ENCODE data around the gene PTPDC1.

Gene PTPDC1

DNA sequence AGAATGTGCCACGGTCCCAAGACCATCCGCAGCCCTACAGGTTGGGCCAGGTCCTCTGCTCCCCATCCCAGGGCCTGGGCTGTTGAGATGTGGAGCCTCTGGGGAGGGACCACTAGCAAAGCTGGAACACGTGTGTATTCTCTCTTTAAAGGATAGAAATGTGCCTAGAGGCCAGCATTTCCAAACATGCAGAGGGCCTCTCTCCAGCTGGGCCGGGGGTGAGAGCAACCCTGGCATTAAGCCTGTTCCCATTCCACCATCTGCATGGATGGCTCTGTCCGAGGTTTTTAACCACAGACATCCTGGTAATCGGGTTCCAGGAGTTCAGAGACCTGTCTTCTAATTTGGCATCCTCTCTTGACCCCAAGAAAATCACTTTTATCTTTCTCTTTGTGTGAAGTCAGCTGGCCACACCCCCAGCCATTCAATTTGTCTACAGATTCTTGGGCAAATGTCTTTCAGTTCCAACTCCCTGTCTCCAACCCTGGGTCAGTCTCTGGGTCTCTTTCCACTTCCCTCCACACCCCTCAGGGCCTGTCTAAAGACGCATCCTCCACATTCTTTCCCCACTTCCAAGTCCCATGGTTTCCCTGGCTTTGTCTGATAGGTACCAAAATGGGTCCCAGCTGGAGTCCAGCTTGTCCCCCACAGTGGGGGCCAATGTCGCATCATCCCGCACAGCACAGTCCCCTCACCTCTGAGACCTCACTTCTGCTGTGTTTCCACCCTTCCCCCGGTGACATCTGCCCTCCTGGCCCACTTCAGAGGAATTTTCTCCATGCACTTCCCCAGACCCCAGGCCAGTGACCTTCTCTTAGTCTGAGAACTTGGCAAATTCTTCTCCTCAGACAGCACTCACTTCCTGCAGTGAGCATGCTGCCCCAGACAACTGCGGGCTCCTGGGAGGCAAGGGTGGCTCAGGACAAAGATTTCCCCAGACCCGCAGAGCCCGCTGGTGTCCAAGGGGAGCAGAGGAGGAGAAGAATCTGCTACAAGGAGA is 56.8 kb downstream of the PTPDC1 start:
- no peak for DNase-seq (ENCODE audit: low read depth)

DNA sequence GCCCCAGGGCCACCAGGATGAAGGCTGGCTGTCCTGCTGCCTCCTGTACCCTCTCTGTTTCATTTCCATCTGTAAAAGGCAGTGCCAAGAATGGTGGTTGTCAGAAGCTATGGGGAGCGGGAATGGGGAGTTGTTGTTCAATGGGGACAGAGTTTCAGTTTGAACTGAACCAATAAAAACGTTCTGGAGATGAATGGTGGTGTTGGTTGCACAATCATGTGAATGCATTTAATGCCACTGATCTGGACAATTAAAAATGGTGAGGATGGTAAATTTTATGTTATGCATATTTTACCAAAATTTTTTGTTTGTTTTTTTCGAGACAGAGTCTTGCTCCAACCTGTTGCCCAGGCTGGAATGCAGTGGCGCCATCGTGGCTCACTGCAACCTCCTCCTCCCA is 58.1 kb downstream of the PTPDC1 start:
- DNase-seq (ENCODE audit: low read depth), result no peak

DNA sequence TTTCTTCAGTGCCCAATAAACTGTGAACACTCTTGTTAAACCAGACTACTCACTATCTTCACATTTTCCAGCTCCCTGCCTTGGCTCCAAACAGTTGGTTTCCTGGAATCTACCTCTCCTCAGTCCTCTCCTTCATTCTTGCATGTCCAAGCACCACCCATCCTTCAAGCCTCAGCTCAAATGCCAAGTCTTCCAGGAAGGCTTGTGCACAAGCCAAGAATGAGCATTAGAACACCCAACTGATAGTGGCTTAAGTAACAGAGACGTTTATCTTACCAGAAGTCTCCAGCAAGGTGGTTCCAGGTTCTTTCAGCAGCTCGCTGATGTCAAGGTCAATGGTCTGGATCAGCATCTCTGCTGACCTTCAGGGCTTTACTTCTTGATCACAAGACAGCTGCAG is 60.1 kb downstream of the PTPDC1 start:
- no peak for DNase-seq (ENCODE audit: low read depth)

DNA sequence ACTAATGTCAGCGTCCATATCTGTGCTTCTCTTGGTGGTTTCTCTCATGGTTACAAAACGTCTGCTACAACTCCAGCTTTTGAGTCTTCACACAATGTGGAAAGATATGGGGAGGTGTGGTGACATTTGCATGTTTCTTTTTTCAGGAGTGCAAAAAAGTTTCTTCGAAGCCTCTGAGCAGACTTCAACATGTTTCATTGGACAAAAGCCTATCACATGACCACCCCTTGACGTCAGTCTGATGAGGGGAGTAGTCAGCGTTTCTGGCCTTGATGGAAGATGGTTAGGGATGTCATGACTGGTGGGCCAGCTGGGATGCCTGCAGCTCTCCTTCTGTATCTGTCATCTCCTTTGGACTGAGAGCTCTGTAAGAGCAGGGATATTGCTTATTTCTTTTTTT is 61.4 kb downstream of the PTPDC1 start:
- DNase-seq (ENCODE audit: low read depth), result no peak

DNA sequence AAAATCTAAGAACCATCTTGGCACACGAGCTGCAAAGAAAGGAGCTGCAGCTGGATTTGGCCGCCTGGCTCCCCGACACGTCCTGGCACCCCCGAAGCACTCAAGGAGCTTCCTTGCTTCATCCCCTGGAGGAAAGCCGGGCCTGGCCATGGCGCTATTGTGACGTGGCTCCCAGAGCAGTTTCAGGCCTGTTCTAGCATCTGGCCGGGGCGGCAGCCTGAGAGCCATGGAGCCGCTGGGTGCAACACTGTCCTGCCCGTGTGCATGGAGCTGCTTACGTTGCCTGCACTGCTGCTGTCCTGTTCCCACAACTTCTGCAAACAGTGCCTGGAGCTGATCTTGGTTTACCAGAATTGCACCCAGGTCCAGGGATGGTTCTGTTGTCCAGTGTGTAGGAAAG is 63.5 kb downstream of the PTPDC1 start:
- DNase-seq (ENCODE audit: low read depth), result no peak

DNA sequence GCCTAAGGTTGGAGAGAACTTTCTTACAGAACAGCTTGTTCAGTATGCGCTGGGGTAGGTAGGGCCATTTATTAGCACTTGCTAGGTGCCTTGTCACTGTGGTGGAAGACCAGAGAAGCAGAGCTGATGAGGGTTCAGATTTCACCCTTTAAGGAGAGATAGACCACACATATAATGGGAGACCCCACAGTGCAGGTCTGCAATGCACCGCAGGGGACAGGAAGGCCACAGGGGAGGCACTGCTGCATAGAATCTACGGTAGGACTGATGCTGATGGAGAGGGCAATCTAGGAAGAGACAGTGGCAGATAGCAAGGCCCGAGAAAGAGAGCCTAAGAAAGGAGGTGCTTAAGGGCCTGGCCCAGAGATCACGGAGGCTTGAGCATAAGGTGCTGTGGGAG is 64.2 kb downstream of the PTPDC1 start:
- DNase-seq (ENCODE audit: low read depth), result no peak

DNA sequence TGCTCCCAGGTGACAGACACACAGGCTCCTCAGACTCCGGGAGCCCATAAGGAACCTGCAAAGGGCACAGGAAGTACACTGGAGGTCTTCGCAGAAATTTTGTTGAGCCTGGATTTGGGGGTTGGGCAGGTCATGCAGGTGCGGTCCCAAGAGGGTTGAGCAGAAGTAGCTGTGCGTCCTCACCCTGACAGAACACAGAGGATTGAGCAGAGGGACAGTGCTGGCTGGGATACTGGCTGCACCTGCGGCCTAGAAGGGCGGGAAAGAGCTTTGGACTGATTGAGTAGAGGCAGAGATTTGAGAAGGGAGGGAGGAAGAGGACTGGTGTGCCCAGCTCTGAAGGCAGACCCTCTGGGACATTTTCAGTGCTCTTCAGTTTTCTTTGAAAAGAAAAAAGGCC is 65.4 kb downstream of the PTPDC1 start:
- no peak for DNase-seq (ENCODE audit: low read depth)

DNA sequence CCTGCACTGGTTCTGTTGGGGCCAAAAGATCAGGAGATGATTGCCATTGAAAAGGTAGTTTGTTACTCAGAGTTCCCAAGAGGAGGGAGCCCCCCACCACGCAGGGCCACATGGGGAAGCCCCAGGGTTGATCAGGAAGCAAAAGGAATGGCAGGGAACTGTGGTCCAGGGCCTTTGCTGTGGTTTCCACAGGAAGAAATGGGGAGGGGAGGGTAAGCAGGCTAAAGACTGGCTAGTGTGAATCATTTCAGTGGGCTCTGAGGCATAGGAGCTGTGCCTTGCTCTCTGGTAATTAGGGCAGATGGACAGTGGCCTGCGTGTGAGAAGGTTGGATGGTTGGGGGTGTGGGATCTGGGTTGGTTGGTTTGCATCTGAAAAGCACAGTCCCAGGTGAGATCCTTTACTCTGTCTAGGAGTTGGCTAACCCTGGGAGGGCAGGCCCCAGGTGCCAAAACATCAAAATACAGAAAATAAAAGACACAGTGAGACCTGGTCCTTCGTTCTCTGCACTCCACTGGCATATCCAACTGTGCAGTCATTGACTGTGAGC is 66.1 kb downstream of the PTPDC1 start:
- no peak for DNase-seq (ENCODE audit: low read depth)

DNA sequence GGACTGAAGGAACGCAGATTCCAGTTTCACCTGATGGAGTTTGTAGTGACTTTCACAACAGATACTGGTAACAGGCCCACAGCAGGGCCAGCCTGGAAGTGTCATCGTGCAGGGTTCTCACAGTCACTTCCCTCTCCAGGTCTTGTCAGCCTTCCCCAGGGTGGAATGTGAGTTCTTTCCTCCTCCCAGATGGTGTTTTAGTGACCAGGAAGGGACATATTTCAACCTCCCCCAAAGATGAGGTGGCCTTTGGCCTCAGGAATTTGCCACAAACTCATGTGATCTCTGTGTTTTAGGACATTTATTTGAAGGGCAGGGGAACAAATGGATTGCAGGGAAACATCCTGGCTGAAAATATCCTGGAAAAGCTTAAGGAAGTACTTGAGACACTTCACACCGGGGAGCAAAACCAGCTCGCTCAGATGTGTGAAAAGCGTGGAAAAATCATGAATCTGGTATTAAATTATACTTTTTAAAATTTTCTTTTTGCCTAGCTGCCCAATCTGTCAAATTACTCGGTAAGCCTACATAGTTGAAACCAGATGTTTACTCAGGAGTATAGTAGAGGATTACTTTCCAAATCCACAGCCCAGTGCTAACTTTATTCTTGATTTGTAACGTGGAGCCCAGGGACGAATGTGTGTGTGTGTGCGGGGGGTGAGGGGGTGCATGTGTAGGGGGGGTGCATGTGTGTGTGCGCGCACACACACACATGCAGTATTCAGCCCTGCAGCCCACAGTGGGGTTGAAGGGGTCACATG is 66.8 kb downstream of the PTPDC1 start:
- no peak for DNase-seq (ENCODE audit: low read depth)

DNA sequence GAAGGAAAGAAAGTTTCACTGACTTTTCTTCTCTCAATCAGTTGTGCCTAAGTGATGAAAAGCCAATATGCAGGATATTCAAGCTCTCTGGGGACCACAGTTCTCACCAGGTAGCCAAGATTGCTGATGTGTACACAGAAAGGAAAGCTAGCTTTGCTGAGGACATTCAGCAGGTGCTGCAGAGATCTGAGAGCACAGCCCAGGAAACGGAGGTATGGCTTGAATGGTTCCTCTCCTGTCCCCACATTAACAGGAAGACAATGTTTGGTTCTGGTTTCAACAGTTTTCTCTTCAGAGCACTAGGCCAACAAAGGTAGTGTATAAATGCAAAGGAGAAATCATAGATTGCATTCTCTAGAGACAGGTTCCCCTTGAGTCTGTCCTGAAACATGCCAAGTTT is 69.6 kb downstream of the PTPDC1 start:
- DNase-seq (ENCODE audit: low read depth), result no peak

DNA sequence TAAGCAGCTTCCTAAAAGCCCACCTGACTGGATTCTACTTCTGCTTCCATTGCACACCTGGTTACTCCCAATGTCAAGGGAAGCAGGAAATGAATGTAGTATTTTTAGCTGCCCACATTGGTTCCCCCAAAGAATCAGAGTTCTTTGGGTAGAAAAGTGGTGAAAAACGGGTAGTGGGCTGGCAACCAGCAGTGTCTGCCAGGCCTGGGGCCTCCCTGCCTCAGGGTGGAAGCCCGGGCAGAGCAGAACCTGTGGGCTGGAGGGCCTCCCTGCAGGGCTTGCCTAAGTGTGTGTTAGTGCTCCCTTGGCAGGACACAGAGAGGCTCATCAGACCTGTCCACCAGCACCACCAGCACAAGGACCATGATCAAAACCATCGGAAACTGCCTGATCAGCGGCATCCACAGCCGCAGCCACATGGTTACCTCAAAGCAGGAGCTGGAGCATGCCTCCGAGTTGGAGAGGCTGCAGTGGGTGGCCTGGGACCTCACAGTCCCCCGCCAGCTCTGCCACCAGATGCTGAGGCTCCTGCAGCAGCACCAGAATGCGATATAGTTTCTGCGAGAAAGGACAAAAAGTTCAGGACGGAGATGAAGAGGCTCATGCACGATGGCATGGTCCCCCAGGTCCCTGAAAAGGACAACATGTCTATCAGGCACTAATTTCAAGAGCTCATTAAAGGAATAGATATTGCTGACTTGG is 72.2 kb downstream of the PTPDC1 start:
- no peak for DNase-seq (ENCODE audit: low read depth)

DNA sequence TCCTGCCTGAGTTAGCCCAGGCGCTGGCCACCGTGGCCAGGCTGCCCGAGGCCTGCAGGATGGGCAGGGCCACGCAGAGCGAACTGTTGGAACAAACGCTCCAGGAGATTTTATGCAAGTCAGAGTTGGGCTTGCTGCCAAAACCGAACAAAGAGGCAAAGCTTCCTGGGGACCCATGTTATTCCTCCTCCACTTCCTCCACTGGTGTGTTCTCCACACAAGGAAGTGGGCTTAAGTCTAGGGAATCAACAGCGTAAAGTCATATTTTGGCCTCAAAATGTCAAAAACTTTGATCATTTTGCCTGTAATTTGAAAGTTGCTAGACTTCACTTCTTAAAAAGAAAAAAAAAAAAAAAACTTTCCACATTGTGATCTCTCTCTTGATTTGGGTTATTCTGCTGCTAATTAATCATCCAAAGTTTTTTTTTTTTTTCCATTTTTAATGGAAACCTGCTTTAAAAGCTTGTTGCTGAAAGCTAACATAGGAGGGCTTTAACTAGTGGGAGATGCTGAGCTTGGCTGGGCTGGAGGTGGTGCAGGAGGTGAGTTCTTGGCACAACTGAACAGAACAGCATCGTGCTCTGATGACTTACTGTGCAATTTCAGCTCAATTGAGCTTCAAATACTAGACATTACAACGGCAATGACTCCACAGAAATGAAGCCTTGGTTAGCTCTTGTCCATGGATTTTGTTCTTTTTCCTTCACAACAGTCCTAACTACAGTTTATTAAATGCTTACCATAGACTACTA is 73.0 kb downstream of the PTPDC1 start:
- DNase-seq (ENCODE audit: low read depth), result no peak

Data from stimulated activated CD4-positive, alpha-beta T cell treated with anti-CD3 and anti-CD28 coated beads, Interleukin-2, amount 100 ng/mL, for 4 hours (primary cell).